ENCODE measurements around the gene ASB18.

The ASB18 gene

DNA sequence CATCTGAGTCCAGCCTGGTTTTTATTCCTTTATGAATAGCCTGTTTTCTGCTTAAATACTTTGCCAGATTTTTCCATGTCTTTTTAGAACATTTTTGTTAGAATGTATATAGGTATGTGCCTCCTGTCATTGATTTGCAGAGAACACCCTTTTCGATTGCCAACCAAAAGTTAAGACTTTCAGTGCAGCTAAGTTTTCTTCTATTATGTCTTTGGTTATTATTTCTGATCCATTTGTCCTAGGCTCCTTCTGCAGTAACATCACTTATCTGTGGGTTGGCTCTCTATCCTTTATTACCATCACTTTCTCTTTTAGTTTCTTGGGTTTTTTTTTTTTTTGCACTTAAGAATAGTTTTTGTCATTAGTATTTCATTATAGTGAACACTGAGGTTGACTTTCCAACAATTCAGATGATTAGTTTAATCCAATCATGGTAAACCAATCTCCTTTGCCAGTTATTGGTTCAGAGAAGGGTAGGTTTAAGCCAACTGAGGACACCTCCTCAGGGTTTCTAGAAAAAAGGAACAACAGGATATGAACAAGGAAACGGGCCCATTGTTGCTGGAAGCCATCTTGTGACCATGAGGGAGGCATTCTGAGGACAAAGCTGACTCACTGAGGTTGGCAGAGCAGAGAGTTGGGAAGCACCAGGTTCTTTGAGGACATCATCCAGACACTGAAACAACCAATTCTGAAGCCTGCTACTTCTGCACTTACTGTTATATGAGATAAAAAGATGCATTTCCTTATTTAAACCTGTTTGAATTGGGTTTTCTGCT lies 58.1 kb downstream of the ASB18 start:
- no peak for DNase-seq

GRCh38 chr2:236204953-236205352 lies 59.3 kb downstream of the ASB18 start:
- DNase-seq = no peak

DNA sequence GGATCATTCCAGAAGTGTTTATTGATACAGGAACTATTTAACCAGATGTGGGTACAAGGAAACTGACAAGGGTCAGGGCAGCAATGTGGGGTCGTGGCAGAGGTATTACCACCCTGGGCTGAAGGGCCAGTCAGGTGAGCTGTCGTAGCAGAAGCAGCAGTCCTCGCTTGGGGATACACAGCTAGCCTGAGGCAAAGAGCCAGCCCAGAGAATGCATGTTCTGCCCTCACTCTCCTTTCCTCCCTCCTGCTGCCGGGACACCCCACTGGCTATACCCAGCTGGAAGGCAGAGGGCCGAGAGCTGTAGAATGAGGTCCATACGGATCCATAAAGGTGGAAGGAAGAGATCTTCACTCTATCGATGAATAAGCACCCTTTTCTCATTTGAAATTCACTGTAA lies 63.8 kb downstream of the ASB18 start:
- DNase-seq = no peak

DNA sequence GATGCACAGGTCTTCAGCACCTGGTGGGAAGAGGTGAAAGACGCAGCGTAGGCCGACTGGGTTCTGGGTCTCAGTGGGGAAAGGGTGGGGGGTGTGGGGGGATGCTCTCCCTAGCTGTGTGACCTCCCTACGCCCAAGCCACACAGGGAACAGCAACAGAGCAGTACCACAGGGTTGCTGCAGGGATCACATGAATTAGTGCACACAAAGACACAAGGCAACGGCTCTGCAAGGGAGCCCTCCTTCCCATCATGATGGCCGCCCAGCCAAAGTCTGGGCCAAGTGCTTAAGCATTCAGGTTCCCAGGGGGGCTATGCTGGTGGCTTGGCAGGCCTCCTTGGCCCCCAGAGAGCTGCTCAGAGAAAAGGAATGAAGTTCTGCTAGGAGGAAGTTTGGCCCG lies 67.8 kb downstream of the ASB18 start:
- DNase-seq = no peak

DNA sequence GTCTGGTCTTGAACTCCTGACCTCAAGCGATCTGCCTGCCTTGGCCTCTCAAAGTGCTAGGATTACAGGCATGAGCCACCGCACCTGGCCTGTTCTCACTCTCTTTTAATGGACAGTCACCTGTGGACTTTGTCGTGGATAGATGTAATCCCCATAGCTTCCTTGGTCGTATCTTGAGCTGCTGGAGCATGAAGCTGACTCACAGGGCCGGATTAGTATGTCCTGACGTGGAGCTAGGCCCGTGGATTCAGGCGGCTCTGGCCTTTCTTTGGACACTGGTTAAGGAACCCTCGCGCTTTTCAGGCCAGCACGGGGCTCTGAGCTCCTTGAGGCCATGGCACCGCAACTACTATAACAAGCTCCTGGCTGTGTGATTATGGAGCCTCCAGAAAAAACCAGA lies 68.5 kb downstream of the ASB18 start:
- no peak for DNase-seq

GRCh38 chr2:236194786-236195185 lies 69.4 kb downstream of the ASB18 start:
- DNase-seq = no peak

DNA sequence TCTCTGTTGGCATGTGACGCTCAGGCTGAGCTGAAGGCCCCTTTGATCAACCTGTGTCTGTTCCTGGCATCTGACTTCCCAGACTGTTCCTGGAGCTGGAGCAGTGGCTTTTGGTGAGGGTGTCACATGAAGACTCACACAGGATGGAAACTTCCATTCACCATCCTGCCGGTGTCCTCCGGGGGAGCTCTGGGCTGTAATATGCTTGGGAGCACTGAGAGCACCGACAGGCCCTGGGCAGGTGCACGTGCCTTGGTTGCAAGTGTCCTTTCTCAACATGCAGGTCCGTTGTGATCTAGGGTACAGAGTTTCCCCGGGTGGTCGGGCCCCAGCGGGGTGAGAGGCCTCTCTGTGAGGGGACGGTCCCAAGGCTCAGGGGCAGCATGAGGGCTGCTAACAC lies 71.2 kb downstream of the ASB18 start:
- no peak for DNase-seq

- DNase-seq = no peak
These were observed 73.5 kb downstream of the ASB18 start for GRCh38 chr2:236190674-236191073.

DNA sequence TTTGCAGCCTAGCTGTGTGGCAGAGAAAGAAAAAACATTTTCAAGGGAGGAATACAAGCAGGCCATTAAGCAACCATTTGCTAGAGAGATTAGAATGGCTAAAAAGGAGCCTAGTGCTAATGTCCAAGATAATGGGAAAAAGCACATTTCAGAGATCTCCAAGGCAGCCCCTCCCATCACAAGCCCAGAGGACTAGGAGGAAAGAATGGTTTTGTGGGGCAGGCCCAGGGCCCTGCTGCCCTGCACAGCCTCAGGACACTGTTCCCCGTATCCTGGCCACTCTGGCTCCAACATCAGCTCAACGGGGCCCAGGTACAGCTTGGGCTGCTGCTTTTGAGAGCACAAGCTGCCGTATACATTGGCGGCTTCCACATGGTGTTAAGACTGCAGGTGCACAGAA lies 79.5 kb downstream of the ASB18 start:
- no peak for DNase-seq

GRCh38 chr2:236180831-236181453 lies 83.3 kb downstream of the ASB18 start:
- no peak for DNase-seq

GRCh38 chr2:236180076-236180816 lies 84.0 kb downstream of the ASB18 start:
- no peak for DNase-seq

DNA sequence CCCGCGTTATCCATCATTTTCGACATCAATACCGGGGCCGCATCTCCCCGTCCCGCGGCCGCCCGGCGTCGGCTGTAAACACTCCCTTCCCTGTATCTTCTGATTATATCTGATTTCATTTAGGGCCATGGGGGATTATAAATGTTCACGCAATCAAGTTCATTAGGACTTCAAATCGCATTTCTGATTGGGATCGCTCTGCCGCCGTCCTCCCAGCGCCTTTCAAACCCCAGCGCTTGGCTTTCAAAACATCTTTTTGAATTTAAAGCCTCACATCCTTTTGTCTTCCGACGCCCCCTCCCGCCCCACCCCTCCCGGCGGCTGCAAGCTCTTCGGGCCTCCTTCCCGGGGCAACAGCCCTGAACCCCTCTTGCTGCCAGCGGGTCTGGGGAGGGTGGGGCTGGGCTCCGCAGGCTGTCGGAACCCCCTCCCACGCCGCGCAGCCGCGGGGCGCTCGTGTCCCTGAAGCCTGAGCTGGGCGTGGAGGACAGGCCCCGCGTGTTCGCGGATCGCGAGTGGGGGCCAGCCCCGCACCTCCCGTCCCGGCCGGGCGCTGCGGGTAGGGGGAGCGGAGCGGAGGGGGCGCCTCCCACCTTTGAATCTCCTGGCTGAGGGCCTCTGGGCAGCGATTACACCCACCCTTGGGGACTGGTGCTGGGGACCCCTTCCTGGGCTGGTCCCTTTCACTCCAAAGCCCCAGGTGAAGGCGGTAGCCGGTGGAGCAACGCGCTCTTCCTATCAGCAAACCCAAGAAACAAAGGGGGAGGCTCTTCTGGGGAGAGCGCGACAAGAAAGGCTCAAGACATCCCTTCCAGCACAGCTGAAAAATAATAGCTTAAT lies 84.8 kb downstream of the ASB18 start:
- no peak for DNase-seq

DNA sequence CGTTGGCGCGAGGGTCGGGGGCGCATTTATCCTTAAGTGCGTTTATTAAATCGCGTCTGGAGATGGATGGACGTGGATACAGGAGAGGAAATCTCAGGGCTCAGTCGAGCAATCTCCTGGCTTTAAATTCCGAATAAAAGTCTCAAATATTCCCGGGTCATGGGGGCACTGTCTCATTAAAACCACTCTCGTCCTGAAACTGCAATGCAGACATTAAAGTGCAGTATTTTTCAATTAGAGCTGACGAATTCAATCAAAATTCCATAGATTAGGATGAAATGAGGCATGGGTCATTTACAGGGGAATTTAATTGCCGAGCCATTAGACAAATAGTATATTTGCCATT lies 85.3 kb downstream of the ASB18 start:
- DNase-seq = no peak

DNA sequence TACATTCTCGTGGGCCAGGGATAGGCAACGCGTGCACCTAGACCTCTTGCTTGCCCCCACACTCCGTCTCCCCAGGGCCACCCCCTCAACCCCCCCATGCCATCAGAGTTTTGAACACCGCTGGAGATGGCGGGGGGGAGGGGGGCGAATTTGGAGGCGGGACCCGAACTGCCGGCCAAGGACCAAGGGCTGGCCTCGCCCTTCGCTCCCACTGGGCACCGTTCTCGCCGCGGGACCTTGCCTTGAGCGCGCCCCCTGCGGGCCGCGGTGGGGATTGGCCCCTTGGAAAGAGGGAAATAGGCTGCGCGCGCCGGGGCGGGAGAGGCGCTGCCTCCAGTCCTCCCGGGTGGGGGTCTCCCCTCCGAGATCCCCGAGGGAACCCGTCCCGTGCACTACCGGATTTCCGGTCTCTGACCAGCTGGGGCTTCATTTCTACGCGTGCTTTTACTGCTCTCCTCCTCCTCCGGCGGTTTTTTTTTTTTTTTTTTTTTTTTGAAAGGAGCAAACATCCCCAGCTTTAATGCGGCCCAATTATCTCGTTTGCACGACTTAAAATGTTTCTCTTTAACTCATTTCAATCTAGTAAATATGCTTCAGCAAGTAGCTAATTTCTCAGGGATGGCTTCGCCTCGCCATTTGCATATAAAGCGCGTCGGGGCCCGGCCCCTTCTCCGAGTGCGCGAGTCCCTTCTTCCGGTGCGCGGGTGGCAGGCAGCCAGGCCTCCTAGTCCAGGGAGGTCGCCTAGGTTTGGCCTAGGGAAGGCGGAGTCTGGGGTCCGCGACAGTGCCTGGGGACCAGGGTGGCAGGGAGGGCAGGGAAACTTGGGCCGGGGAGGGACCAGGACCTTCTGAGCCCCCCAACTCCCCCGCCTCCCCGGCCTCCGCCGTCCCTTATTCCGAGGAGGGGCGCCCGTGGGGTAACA lies 86.0 kb downstream of the ASB18 start:
- no peak for DNase-seq

GRCh38 chr2:236177604-236177966 lies 86.6 kb downstream of the ASB18 start:
- DNase-seq = no peak

GRCh38 chr2:236176951-236177350 lies 87.3 kb downstream of the ASB18 start:
- DNase-seq = no peak

DNA sequence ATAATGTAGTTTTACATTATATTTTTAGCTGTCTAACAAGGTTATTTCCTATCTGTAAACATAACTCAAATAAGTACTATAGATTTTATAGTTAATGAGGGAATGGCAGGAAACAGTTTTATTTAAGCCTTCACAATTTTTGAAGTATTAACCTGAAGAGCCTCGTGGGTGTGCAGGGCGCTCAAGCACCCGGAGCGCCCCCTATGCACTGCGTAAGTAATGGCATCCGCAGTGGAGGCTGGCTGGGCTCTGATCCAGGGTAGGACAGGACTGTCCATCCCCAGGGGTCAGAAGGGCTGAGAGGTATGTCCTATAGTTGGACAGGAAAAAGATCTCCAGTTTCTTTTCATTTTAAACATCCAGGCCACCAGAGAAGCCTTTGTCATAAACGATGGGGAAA lies 87.8 kb downstream of the ASB18 start:
- DNase-seq = no peak

- no peak for DNase-seq
These were observed 88.6 kb downstream of the ASB18 start for GRCh38 chr2:236175548-236176150.

DNA sequence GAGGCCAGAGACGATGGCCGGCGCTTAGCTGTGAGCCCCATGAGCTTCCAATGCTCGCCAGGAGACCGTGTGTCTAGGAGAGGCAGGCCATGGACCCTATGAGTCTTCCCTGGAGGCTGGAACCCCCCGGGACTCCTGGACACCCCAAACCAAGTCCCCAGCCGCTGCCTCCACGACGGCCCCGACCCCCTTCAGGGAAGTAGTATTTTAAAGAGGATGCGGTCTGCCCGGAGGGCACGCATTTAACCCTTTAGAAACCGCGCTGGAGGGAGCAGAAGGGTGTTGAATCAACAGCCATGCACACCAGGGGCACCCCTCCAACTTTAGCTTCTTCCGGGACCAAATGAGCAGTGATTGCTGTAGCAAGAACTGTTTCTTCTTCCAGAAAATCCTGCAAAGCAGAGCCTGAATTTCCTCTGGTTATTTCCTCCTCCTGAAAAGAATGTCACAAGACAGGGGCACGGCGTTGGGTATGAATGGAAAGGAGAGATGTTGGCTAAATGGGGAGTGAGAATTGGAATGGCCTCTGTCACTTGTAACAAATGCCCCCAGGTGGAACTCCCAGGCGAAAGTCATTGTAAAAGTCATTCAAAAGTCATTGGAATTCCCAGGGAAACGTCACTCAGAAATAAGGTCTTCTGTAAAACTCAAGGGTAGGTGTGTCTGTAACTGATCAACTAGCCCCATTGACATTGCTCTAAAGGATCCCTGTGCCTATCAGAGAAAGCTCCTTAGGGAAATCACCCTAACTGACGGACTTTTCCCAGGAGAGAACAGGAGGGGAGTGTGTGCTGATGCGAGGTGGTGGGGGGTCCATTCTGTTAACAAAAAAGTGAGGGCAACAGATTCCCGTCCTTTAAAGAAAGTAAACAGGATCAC lies 90.2 kb downstream of the ASB18 start:
- no peak for DNase-seq

DNA sequence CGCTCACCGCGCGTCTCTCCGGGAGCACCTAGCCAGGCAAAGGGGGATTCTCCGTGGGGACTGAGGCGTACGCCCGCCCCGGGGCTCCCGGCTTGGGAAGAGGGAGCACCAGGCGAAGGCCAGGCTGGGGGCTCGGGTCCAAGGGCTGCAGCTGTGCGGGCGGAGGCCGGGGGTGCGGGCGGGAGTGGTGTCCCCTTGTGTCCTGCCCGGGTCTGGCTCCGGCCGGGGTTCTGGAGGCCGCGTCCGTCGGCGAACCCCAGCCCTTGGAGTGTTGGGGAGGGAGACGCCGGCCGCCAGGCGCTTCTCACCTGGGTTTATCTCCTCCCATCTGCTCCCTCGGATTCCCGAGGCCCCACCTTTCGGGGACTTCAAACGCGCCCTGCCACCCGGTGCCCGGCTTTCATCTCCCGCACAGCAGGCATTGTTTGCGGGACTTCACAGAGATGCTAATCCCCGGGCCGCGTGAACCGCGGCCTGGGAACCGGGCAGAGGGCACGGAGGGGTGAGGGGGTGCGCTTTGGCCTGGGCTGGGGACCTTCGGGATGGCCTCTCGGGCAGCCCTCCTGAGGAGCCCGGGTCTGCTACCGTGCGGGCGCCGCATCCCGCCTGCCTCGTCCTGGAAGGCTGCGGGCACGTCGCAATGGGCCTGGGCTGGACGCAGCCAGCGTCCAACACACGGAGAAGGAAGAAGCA lies 91.0 kb downstream of the ASB18 start:
- DNase-seq = no peak
